Esophagus squamous epithelium (tissue), 4 donors: ENCODE data around the gene CTRB2.

Source experiments
- CTCF ChIP-seq, 6 experiments: fragments of 450-650 bp in 4 of 6; fragments of 200-600 bp in 2 of 6; sonication (generic) in 2 of 6; IDR thresholded peaks; one replicate each; pipeline ENCODE4 v1.5.1; 2016 to 2019; ENCODE audit warnings: antibody characterized with exemption in 6 of 6, mild to moderate bottlenecking in 4 of 6, moderate library complexity in 4 of 6
- POLR2A ChIP-seq, 4 donors: fragments of 450-650 bp; IDR thresholded peaks; one replicate each; pipeline ENCODE4 v1.6.1; 2017; ENCODE audit warnings: antibody characterized with exemption in 4 of 4, mild to moderate bottlenecking in 4 of 4, moderate library complexity in 3 of 4

- TF ChIP-seq CTCF (IDR thresholded peaks at IDR 0.05) (no peak), POLR2A (IDR thresholded peaks at IDR 0.05) (no peak)
Measured at GRCh38 chr16:75249441-75249840, 42.5 kb upstream of the CTRB2 start.
